ENCODE results near the gene MKRN2OS. TPM values are rescaled to one million over a fixed set of nuclear protein-coding genes. Genes with fewer than 3 reads are reported as not detected.

The MKRN2OS gene
- total RNA-seq, 1 donor from 2014 or later, result not detected

DNA sequence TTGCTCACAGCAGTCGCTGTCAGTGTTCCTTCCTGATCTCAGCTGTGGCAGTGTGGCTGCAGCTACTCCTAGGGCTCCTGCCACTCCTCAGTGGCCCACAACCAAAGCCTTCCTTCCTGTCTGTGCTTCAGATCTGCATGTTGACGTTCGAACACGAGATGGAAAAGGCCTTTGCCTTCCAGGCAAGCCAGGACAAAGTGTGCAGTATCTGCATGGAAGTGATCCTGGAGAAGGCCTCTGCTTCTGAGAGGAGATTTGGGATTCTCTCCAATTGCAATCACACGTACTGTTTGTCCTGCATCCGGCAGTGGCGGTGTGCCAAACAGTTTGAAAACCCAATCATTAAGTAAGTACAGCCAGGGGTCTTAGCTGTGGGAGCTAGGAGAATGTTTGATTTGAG lies 29.4 kb upstream of the MKRN2OS start:
- DNase-seq, result no peak
- Histone ChIP-seq H3K27me3 (ENCODE audit: low read depth) (no peaks in the 10 kb centered on the region), H3K27ac (no peak overlapping the region), H3K9me3 (no peaks in the 10 kb centered on the region), H3K36me3 (peaks cover 98% of the 10 kb centered on the region), H3K4me1 (no peaks in the 10 kb centered on the region), H3K4me3 (no peak overlapping the region)
- intact Hi-C loops (cut with DNase I), result no loop called here
- TF ChIP-seq, protein P1, sequence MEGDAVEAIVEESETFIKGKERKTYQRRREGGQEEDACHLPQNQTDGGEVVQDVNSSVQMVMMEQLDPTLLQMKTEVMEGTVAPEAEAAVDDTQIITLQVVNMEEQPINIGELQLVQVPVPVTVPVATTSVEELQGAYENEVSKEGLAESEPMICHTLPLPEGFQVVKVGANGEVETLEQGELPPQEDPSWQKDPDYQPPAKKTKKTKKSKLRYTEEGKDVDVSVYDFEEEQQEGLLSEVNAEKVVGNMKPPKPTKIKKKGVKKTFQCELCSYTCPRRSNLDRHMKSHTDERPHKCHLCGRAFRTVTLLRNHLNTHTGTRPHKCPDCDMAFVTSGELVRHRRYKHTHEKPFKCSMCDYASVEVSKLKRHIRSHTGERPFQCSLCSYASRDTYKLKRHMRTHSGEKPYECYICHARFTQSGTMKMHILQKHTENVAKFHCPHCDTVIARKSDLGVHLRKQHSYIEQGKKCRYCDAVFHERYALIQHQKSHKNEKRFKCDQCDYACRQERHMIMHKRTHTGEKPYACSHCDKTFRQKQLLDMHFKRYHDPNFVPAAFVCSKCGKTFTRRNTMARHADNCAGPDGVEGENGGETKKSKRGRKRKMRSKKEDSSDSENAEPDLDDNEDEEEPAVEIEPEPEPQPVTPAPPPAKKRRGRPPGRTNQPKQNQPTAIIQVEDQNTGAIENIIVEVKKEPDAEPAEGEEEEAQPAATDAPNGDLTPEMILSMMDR (IDR thresholded peaks at IDR 0.05), result no peak
- no peak for ATAC-seq

DNA sequence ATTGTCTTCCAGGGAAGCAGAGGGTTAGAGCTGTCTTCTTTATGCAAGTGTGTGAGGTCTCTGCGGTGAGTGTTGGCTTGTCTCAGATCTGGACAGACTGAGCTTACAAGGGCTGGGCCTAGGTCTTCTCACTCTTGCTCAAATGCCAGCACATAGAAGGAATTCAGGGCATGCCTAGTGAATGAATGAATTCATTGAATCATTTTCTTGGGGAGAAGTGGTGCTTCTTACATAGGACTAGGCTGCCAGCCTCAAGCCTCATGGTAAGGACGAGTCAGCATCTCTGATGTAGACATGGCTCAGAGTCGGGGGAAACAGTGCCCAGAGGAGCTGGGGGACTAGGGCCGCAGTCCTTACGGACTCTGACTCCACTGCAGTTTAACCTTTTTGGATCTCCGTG lies 28.8 kb upstream of the MKRN2OS start:
- TF ChIP-seq, protein P1 (IDR thresholded peaks at IDR 0.05), result no peak
- H3K36me3 ChIP-seq, result peaks cover 98% of the 10 kb centered on the region

DNA sequence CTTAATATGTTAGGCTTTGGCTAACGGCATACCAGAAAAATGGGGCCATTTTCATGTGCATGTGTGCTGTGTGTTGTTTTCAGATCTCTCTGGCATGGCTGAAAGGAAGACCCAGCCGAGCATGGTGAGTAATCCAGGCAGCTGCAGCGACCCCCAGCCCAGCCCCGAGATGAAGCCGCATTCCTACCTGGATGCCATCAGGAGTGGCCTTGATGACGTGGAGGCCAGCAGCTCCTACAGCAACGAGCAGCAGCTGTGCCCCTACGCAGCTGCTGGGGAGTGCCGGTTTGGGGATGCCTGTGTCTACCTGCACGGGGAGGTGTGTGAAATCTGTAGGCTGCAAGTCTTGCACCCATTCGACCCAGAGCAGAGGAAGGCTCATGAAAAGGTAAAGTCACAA lies 26.7 kb upstream of the MKRN2OS start:
- Histone ChIP-seq H3K36me3 (peaks cover 81% of the 10 kb centered on the region), H3K4me3 (no peak overlapping the region), H3K27me3 (ENCODE audit: low read depth) (no peaks in the 10 kb centered on the region), H3K27ac (no peak overlapping the region), H3K9me3 (no peaks in the 10 kb centered on the region), H3K4me1 (no peaks in the 10 kb centered on the region)
- DNase-seq (no peak), ATAC-seq (no peak)
- intact Hi-C loops (cut with DNase I), result no loop called here
- TF ChIP-seq, protein P1 (IDR thresholded peaks at IDR 0.05), result no peak

More for the DNA sequence above, 28.8 kb upstream of the MKRN2OS start:
- Histone ChIP-seq H3K4me1 (no peaks in the 10 kb centered on the region), H3K4me3 (no peak overlapping the region), H3K27me3 (ENCODE audit: low read depth) (no peaks in the 10 kb centered on the region), H3K27ac (no peak overlapping the region), H3K9me3 (no peaks in the 10 kb centered on the region)
- ATAC-seq (no peak), DNase-seq (no peak)
- intact Hi-C loops (cut with DNase I), result no loop called here

DNA sequence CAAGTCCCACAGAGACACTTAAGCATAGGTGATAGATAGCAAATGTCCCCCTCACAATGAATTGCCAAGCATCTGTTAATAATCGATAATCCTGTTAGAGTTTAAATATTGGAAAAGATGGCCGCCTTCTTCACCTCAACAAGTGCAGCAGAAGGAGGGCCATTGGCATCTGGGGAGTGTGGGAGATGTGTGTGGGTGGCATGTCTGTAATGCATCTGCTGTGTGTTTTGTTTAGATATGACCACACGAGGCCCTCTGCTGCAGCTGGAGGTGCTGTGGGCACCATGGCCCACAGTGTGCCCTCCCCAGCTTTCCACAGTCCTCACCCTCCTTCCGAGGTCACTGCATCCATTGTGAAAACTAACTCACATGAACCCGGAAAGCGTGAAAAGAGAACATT lies 24.5 kb upstream of the MKRN2OS start:
- Histone ChIP-seq H3K36me3 (peaks cover 62% of the 10 kb centered on the region), H3K9me3 (peaks cover 9% of the 10 kb centered on the region), H3K4me1 (no peaks in the 10 kb centered on the region), H3K27me3 (ENCODE audit: low read depth) (no peaks in the 10 kb centered on the region), H3K27ac (no peak overlapping the region), H3K4me3 (no peak overlapping the region)
- TF ChIP-seq, protein P1 (IDR thresholded peaks at IDR 0.05), result no peak
- DNase-seq, result no peak
- ATAC-seq, result no peak
- intact Hi-C loops (cut with DNase I), result no loop called here

DNA sequence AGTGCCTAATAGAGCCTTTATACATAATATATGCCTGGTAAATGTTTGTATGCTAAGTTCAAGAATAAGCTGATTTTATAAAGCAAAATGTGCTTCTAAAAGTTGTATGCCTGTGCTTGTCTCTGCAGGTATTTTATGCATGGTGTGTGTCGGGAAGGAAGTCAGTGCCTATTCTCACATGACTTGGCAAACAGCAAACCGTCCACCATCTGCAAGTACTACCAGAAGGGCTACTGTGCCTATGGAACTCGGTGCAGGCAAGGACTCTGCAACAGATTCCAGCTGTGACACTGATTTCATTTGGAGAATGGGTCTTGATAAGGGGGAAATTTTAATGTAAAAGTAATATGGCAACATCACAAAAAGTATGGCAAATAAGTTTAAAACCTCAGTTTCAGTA lies 23.4 kb upstream of the MKRN2OS start:
- intact Hi-C loops (cut with DNase I), result no loop called here
- Histone ChIP-seq H3K36me3 (peaks cover 51% of the 10 kb centered on the region), H3K9me3 (peaks cover 9% of the 10 kb centered on the region), H3K27ac (no peak overlapping the region), H3K4me1 (no peaks in the 10 kb centered on the region), H3K4me3 (no peak overlapping the region), H3K27me3 (ENCODE audit: low read depth) (no peaks in the 10 kb centered on the region)
- ATAC-seq, result no peak
- DNase-seq, result no peak
- TF ChIP-seq, protein P1 (IDR thresholded peaks at IDR 0.05), result no peak

DNA sequence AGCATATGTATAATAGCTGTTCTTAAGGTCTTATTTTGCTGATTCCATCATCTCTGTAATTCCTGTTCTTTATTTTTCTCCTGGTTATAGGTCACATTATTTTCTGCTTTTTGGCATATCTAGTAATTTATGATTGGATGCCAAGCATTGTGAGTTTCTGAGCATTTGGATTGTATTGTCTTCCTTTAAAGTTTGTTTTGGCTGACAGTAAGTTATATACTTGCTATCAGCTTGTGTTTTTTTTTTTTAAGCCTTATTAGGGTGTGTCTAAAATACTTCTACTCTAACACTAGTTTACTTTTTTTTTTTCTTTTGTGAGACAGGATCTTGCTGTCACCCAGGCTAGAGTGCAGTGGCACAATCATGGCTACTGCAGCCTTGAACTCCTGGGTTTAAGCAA lies 21.7 kb upstream of the MKRN2OS start:
- Histone ChIP-seq H3K9me3 (peaks cover 9% of the 10 kb centered on the region), H3K36me3 (peaks cover 33% of the 10 kb centered on the region), H3K27me3 (ENCODE audit: low read depth) (no peaks in the 10 kb centered on the region), H3K4me3 (no peak overlapping the region), H3K27ac (no peak overlapping the region), H3K4me1 (no peaks in the 10 kb centered on the region)
- ATAC-seq (no peak), DNase-seq (no peak)
- TF ChIP-seq, protein P1 (IDR thresholded peaks at IDR 0.05), result no peak
- intact Hi-C loops (cut with DNase I), result no loop called here
